HepG2 (cell line): Measurements from ENCODE around the gene CCDC117. TPM values are rescaled to one million over a fixed set of nuclear protein-coding genes. Genes with fewer than 3 reads are reported as not detected.
A peak's percentile ranks its signal among the peaks of the same experiment; 100 is the strongest.

Experiments
- AGO2 ChIP-seq: fragments of 200-400 bp; formaldehyde crosslinking; optimal IDR thresholded peaks from 2 replicates; pipeline ENCODE3; 2017; ENCODE audit warnings: mild to moderate bottlenecking, low read depth, low read length, moderate library complexity
- BRD4 ChIP-seq: sonication (generic); formaldehyde crosslinking; IDR thresholded peaks from 2 replicates; pipeline ENCODE4 v1.4.0; 2020; ENCODE audit warnings: missing genetic modification reagents
- DBP ChIP-seq: sonication (generic); formaldehyde crosslinking; IDR thresholded peaks from 2 replicates; pipeline ENCODE4 v1.4.0; 2020; ENCODE audit warnings: missing genetic modification reagents; ENCODE audit errors: not compliant biosample characterization
- FOXJ3 ChIP-seq: sonication (generic); formaldehyde crosslinking; IDR thresholded peaks from 2 replicates; pipeline ENCODE4 v1.4.0; 2020; ENCODE audit warnings: missing genetic modification reagents, mild to moderate bottlenecking, borderline replicate concordance
- GABPA ChIP-seq, 2 experiments: IDR thresholded peaks; 2 replicates each; pipeline ENCODE4 v1.6.1; 2011 to 2016; ENCODE audit warnings: low read depth in 2 of 2, low read length in 1 of 2, missing biosample characterization in 1 of 2, missing genetic modification characterization in 1 of 2
- GATAD2A ChIP-seq: IDR thresholded peaks from 2 replicates; pipeline ENCODE4 v1.6.1; 2016
- HMG20A ChIP-seq: IDR thresholded peaks from 2 replicates; pipeline ENCODE4 v1.6.1; 2016; ENCODE audit warnings: borderline replicate concordance
- KLF11 ChIP-seq: IDR thresholded peaks from 2 replicates; pipeline ENCODE4 v1.6.1; 2016; ENCODE audit warnings: missing compliant biosample characterization
- MIXL1 ChIP-seq: IDR thresholded peaks from 2 replicates; pipeline ENCODE4 v1.6.1; 2016
- MTF2 ChIP-seq: sonication (generic); formaldehyde crosslinking; IDR thresholded peaks from 2 replicates; pipeline ENCODE4 v1.5.0; 2020; ENCODE audit warnings: missing genetic modification reagents, borderline replicate concordance
- PAF1 ChIP-seq: IDR thresholded peaks from 2 replicates; pipeline ENCODE4 v1.6.1; 2016; ENCODE audit warnings: missing genetic modification reagents, missing compliant biosample characterization
- PLSCR1 ChIP-seq: sonication (generic); formaldehyde crosslinking; IDR thresholded peaks from 2 replicates; pipeline ENCODE4 v1.5.0; 2020; ENCODE audit warnings: missing genetic modification reagents, mild to moderate bottlenecking, borderline replicate concordance
- SMAD1 ChIP-seq: sonication (generic); formaldehyde crosslinking; IDR thresholded peaks from 2 replicates; pipeline ENCODE4 v1.4.0; 2020; ENCODE audit warnings: missing genetic modification reagents, low read depth, mild to moderate bottlenecking, borderline replicate concordance
- ZBTB37 ChIP-seq: sonication (generic); formaldehyde crosslinking; IDR thresholded peaks from 2 replicates; pipeline ENCODE4 v1.4.0; 2020; ENCODE audit warnings: mild to moderate bottlenecking, missing genetic modification reagents
- ZFP62 ChIP-seq: sonication (generic); formaldehyde crosslinking; IDR thresholded peaks from 2 replicates; pipeline ENCODE4 v1.4.0; 2020; ENCODE audit warnings: missing genetic modification reagents
- ZMAT3 ChIP-seq: sonication (generic); formaldehyde crosslinking; conservative IDR thresholded peaks from 2 replicates; pipeline ENCODE4 v1.7.0; 2021; ENCODE audit warnings: missing genetic modification reagents
- ZNF20 ChIP-seq: sonication (generic); formaldehyde crosslinking; IDR thresholded peaks from 2 replicates; pipeline ENCODE4 v1.4.0; 2020; ENCODE audit warnings: mild to moderate bottlenecking, moderate library complexity, missing genetic modification reagents
- ZNF264 ChIP-seq: sonication (generic); formaldehyde crosslinking; IDR thresholded peaks from 2 replicates; pipeline ENCODE4 v1.4.0; 2020; ENCODE audit warnings: missing genetic modification reagents
- ZNF280B ChIP-seq: sonication (generic); formaldehyde crosslinking; IDR thresholded peaks from 2 replicates; pipeline ENCODE4 v1.5.0; 2020; ENCODE audit warnings: missing genetic modification reagents, mild to moderate bottlenecking, borderline replicate concordance
- ZNF546 ChIP-seq: sonication (generic); formaldehyde crosslinking; conservative IDR thresholded peaks from 2 replicates; pipeline ENCODE4 v1.8.1; 2023; ENCODE audit warnings: mild to moderate bottlenecking, missing genetic modification reagents
- ZNF558 ChIP-seq: sonication (generic); formaldehyde crosslinking; IDR thresholded peaks from 2 replicates; pipeline ENCODE4 v1.9.0; 2022; ENCODE audit warnings: mild to moderate bottlenecking, missing genetic modification reagents, borderline replicate concordance
- ZNF567 ChIP-seq: sonication (generic); formaldehyde crosslinking; IDR thresholded peaks from 2 replicates; pipeline ENCODE4 v1.8.1; 2023; ENCODE audit warnings: mild to moderate bottlenecking, missing genetic modification reagents, borderline replicate concordance
- ZNF678 ChIP-seq: sonication (generic); formaldehyde crosslinking; IDR thresholded peaks from 2 replicates; pipeline ENCODE4 v1.4.0; 2020; ENCODE audit warnings: mild to moderate bottlenecking, missing genetic modification reagents
- ZUFSP ChIP-seq: sonication (generic); formaldehyde crosslinking; IDR thresholded peaks from 2 replicates; pipeline ENCODE4 v1.9.0; 2021; ENCODE audit warnings: missing genetic modification reagents, mild to moderate bottlenecking, borderline replicate concordance
- polyA plus RNA-seq, 8 experiments: library from polyadenylated mRNA; depleted of rRNA in 3 of 8; stranded (reverse) in 7 of 8; unstranded in 1 of 8; fragments of >200 nt; fragmentation: Illumina TruSeq in 4 of 8; extraction: Trizol in 4 of 8; gene quantifications; 2 replicates each; pipeline versions ENCODE4 v1.2.1 to v1.2.3, GENCODE V29; 2011 to 2016; ENCODE audit warnings: low read depth in 4 of 8, missing spikeins in 1 of 8, mixed read lengths in 1 of 8; ENCODE audit not compliant: insufficient read depth in 1 of 8
- total RNA-seq, 5 experiments: library from RNA; depleted of rRNA; stranded (reverse); fragments of >200 nt; fragmentation: Illumina TruSeq; extraction: Trizol; gene quantifications; 2 replicates each; pipeline ENCODE4 v1.2.3, GENCODE V29; 2016; ENCODE audit warnings: low read depth in 1 of 5

CCDC117 gene
- total and polyA plus RNA-seq, 2 of the 13 experiments (the other 11 are each of a cell fraction or from before 2014, with no cell fraction given), result 12.6 to 34.2 TPM

- no peak for TF ChIP-seq KLF11 (CRISPR knock-in tag)
- TF ChIP-seq ZNF20, result no peak
- TF ChIP-seq SMAD1 (CRISPR knock-in tag), result no peak
- no peak for TF ChIP-seq ZMAT3 (CRISPR knock-in tag)
- no peak for TF ChIP-seq GATAD2A
- 0 out of 2 replicates have a peak, but pooled peaks have one; percentile 45 for TF ChIP-seq FOXJ3 (CRISPR knock-in tag)
- TF ChIP-seq ZFP62 (CRISPR knock-in tag), result no peak
- no peak for TF ChIP-seq ZNF280B (CRISPR knock-in tag)
- peak; percentile 95 for TF ChIP-seq PAF1 (CRISPR knock-in tag)
- TF ChIP-seq GABPA (IDR thresholded peaks at IDR 0.05; ENCODE audit: low read depth, low read length), result no peak
- peak; percentile 22; the same call in 1 of the 2 replicates for TF ChIP-seq GABPA (CRISPR knock-in tag; IDR thresholded peaks at IDR 0.05; ENCODE audit: low read depth)
- TF ChIP-seq AGO2, result peak; percentile 78
- TF ChIP-seq ZNF264 (CRISPR knock-in tag), result no peak
- TF ChIP-seq ZNF567 (CRISPR knock-in tag), result no peak
- TF ChIP-seq ZNF678 (CRISPR knock-in tag), result no peak
- no peak for TF ChIP-seq PLSCR1 (CRISPR knock-in tag)
- no peak for TF ChIP-seq DBP
- no peak for TF ChIP-seq BRD4 (CRISPR knock-in tag)
- no peak for TF ChIP-seq ZBTB37
- TF ChIP-seq HMG20A (CRISPR knock-in tag), result no peak
- TF ChIP-seq ZNF558 (CRISPR knock-in tag), result no peak; the same call in 1 of the 2 replicates
- no peak for TF ChIP-seq ZUFSP
- TF ChIP-seq MTF2 (CRISPR knock-in tag), result no peak
- TF ChIP-seq ZNF546, result no peak; the same call in 1 of the 2 replicates
- TF ChIP-seq MIXL1 (CRISPR knock-in tag), result 0 out of 2 replicates have a peak, but pooled peaks have one; percentile 8
Measured at GRCh38 chr22:28792491-28793383, 20.2 kb downstream of the CCDC117 start (continued).
